ENCODE data around the gene CMSS1. TPM values are rescaled to one million over a fixed set of nuclear protein-coding genes. Genes with fewer than 3 reads are reported as not detected.
A peak's percentile ranks its signal among the peaks of the same experiment; 100 is the strongest.
"Not testable (repeated sequence)": the region's sequence is repeated elsewhere in the genome, so short reads cannot be mapped to it uniquely, and the experiment has no call there.

CMSS1 gene
- total and polyA plus RNA-seq, 7 experiments from 2014 or later: 14.9 to 47.7 (median 18.4) TPM

GRCh38 chr3:100047455-100048141 lies 229.9 kb downstream of the CMSS1 start:
- H3K4me1 Mint-ChIP-seq: peaks cover 0 to 11% (median 0%) of the 10 kb centered on the region in 7 donors
- CTCF ChIA-PET: no interaction called here
- H3K27ac Mint-ChIP-seq: no peak overlapping the region
- H3K9me3 Mint-ChIP-seq: peaks cover 0 to 1% (median 0%) of the 10 kb centered on the region in 11 donors
- ATAC-seq (peak; percentile 71), DNase-seq (no peak)
- no peak overlapping the region for H3K27ac ChIP-seq (ENCODE audit: low read depth, low read length)
- H3K4me3 ChIP-seq (ENCODE audit: low read length): no peak overlapping the region
- no peaks in the 10 kb centered on the region for H3K9me3 ChIP-seq (ENCODE audit: control insufficient read depth in 2 of 3, low read length in 3 of 3)
- intact Hi-C loops (cut with micrococcal nuclease): no loop called here
- H3K36me3 ChIP-seq (ENCODE audit: control insufficient read depth in 2 of 3, insufficient read depth in 3 of 3, low read length in 3 of 3): no peaks in the 10 kb centered on the region
- H3K4me3 Mint-ChIP-seq: no peak overlapping the region
- H3K27me3 Mint-ChIP-seq: no peaks in the 10 kb centered on the region
- POLR2A ChIA-PET: no interaction called here
- H3K36me3 Mint-ChIP-seq: peaks cover 0 to 4% (median 3%) of the 10 kb centered on the region in 5 donors
- no peaks in the 10 kb centered on the region for H3K4me1 ChIP-seq (ENCODE audit: control insufficient read depth in 2 of 2, insufficient read depth in 2 of 2, low read length in 2 of 2)
- H3K27me3 ChIP-seq (ENCODE audit: control insufficient read depth in 2 of 2, insufficient read depth in 2 of 2, low read length in 2 of 2): no peaks in the 10 kb centered on the region

GRCh38 chr3:100048248-100048647 lies 230.6 kb downstream of the CMSS1 start:
- Mint-ChIP-seq H3K27me3 (no peaks in the 10 kb centered on the region), H3K4me3 (no peak overlapping the region), H3K36me3 (peaks cover 0 to 4% (median 3%) of the 10 kb centered on the region in 5 donors), H3K9me3 (peaks cover 0 to 1% (median 0%) of the 10 kb centered on the region in 11 donors), H3K27ac (no peak overlapping the region), H3K4me1 (peaks cover 0 to 11% (median 0%) of the 10 kb centered on the region in 7 donors)
- H3K4me1 ChIP-seq (ENCODE audit: control insufficient read depth in 2 of 2, insufficient read depth in 2 of 2, low read length in 2 of 2): no peaks in the 10 kb centered on the region
- ChIA-PET CTCF (no interaction called here), POLR2A (no interaction called here)
- no peaks in the 10 kb centered on the region for H3K27me3 ChIP-seq (ENCODE audit: control insufficient read depth in 2 of 2, insufficient read depth in 2 of 2, low read length in 2 of 2)
- H3K4me3 ChIP-seq (ENCODE audit: low read length): no peak overlapping the region
- intact Hi-C loops (cut with micrococcal nuclease): no loop called here
- no peaks in the 10 kb centered on the region for H3K36me3 ChIP-seq (ENCODE audit: control insufficient read depth in 2 of 3, insufficient read depth in 3 of 3, low read length in 3 of 3)
- ATAC-seq (no peak), DNase-seq (no peak)
- no peaks in the 10 kb centered on the region for H3K9me3 ChIP-seq (ENCODE audit: control insufficient read depth in 2 of 3, low read length in 3 of 3)
- H3K27ac ChIP-seq (ENCODE audit: low read depth, low read length): no peak overlapping the region

DNA sequence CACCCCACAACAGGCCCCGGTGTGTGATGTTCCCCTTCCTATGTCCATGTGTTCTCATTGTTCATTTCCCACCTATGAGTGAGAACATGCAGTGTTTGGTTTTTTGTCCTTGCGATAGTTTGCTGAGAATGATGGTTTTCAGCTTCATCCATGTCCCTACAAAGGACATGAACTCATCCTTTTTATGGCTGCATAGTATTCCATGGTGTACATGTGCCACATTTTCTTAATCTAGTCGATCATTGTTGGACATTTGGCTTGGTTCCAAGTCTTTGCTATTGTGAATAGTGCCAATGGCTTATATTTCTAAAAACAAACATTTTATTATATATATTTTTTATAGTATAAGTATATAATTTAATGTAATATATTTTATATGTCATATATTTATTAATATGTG lies 233.9 kb downstream of the CMSS1 start:
- H3K9me3 ChIP-seq (ENCODE audit: control insufficient read depth in 2 of 3, low read length in 3 of 3); H3K4me1 ChIP-seq (ENCODE audit: control insufficient read depth in 2 of 2, insufficient read depth in 2 of 2, low read length in 2 of 2); DNase-seq; H3K4me3 ChIP-seq (ENCODE audit: low read length); ATAC-seq; H3K27me3 Mint-ChIP-seq; H3K36me3 ChIP-seq (ENCODE audit: control insufficient read depth in 2 of 3, insufficient read depth in 3 of 3, low read length in 3 of 3); H3K4me3 Mint-ChIP-seq; H3K27me3 ChIP-seq (ENCODE audit: control insufficient read depth in 2 of 2, insufficient read depth in 2 of 2, low read length in 2 of 2); CTCF ChIA-PET; POLR2A ChIA-PET; H3K27ac ChIP-seq (ENCODE audit: low read depth, low read length); intact Hi-C loops (cut with micrococcal nuclease); H3K27ac Mint-ChIP-seq; H3K9me3 Mint-ChIP-seq: not testable (repeated sequence)
- peaks cover 0 to 14% (median 4%) of the 10 kb centered on the region in 5 donors for H3K36me3 Mint-ChIP-seq
- H3K4me1 Mint-ChIP-seq: peaks cover 0 to 10% (median 0%) of the 10 kb centered on the region in 7 donors

GRCh38 chr3:100053951-100054620 lies 236.4 kb downstream of the CMSS1 start:
- no peak for ATAC-seq
- Mint-ChIP-seq H3K27me3 (no peaks in the 10 kb centered on the region), H3K4me1 (no peaks in the 10 kb centered on the region), H3K4me3 (no peak overlapping the region), H3K9me3 (peaks cover 0 to 1% (median 0%) of the 10 kb centered on the region in 11 donors), H3K36me3 (peaks cover 0 to 12% (median 4%) of the 10 kb centered on the region in 5 donors), H3K27ac (no peak overlapping the region)
- no peak for DNase-seq
- Histone ChIP-seq H3K27me3 (ENCODE audit: control insufficient read depth in 2 of 2, insufficient read depth in 2 of 2, low read length in 2 of 2) (no peaks in the 10 kb centered on the region), H3K36me3 (ENCODE audit: control insufficient read depth in 2 of 3, insufficient read depth in 3 of 3, low read length in 3 of 3) (no peaks in the 10 kb centered on the region), H3K9me3 (ENCODE audit: control insufficient read depth in 2 of 3, low read length in 3 of 3) (no peaks in the 10 kb centered on the region), H3K4me3 (ENCODE audit: low read length) (no peak overlapping the region), H3K4me1 (ENCODE audit: control insufficient read depth in 2 of 2, insufficient read depth in 2 of 2, low read length in 2 of 2) (no peaks in the 10 kb centered on the region), H3K27ac (ENCODE audit: low read depth, low read length) (no peak overlapping the region)
- ChIA-PET CTCF (no interaction called here), POLR2A (no interaction called here)
- intact Hi-C loops (cut with micrococcal nuclease): no loop called here

- Mint-ChIP-seq H3K9me3 (no peaks in the 10 kb centered on the region), H3K4me1 (peaks cover 0 to 8% (median 0%) of the 10 kb centered on the region in 7 donors), H3K27me3 (no peaks in the 10 kb centered on the region), H3K27ac (peak overlapping the region in 1 of 9 donors; percentile 42), H3K36me3 (peaks cover 0 to 11% (median 0%) of the 10 kb centered on the region in 5 donors), H3K4me3 (no peak overlapping the region)
- POLR2A ChIA-PET: no interaction called here
- DNase-seq (no peak), ATAC-seq (no peak)
- H3K27me3 ChIP-seq (ENCODE audit: control insufficient read depth in 2 of 2, insufficient read depth in 2 of 2, low read length in 2 of 2): no peaks in the 10 kb centered on the region
- H3K4me3 ChIP-seq (ENCODE audit: low read length): no peak overlapping the region
- H3K36me3 ChIP-seq (ENCODE audit: control insufficient read depth in 2 of 3, insufficient read depth in 3 of 3, low read length in 3 of 3): no peaks in the 10 kb centered on the region
- H3K9me3 ChIP-seq (ENCODE audit: control insufficient read depth in 2 of 3, low read length in 3 of 3): no peaks in the 10 kb centered on the region
- H3K4me1 ChIP-seq (ENCODE audit: control insufficient read depth in 2 of 2, insufficient read depth in 2 of 2, low read length in 2 of 2): peaks cover 0 to 5% of the 10 kb centered on the region in 2 donors
- intact Hi-C loops (cut with micrococcal nuclease): no loop called here
- CTCF ChIA-PET: no interaction called here
- no peak overlapping the region for H3K27ac ChIP-seq (ENCODE audit: low read depth, low read length)
Observed at GRCh38 chr3:100057716-100058575, 240.3 kb downstream of the CMSS1 start.

DNA sequence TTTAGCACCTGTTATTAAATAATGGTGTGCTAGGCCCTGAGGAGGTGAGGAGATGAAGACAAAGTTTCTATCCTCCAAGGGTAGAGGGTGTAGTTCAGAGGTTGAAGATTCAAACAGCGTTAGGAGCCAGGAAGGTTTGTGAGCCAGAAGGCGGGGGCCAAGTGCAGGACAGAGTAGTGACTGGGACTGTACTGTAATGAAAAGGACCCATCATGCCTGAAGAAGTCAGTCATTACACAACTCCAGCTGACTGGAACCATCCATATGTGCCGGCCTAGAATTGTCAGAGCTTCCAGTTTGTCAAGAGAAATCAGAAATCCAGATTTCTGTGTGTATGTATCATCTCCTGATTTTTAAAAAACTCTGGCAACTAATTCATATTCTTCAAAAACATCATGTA lies 241.8 kb downstream of the CMSS1 start:
- intact Hi-C loops (cut with micrococcal nuclease): no loop called here
- Histone ChIP-seq H3K4me3 (ENCODE audit: low read length) (no peak overlapping the region), H3K27me3 (ENCODE audit: control insufficient read depth in 2 of 2, insufficient read depth in 2 of 2, low read length in 2 of 2) (no peaks in the 10 kb centered on the region), H3K9me3 (ENCODE audit: control insufficient read depth in 2 of 3, low read length in 3 of 3) (no peaks in the 10 kb centered on the region), H3K4me1 (ENCODE audit: control insufficient read depth in 2 of 2, insufficient read depth in 2 of 2, low read length in 2 of 2) (peaks cover 0 to 5% of the 10 kb centered on the region in 2 donors), H3K36me3 (ENCODE audit: control insufficient read depth in 2 of 3, insufficient read depth in 3 of 3, low read length in 3 of 3) (no peaks in the 10 kb centered on the region), H3K27ac (ENCODE audit: low read depth, low read length) (no peak overlapping the region)
- Mint-ChIP-seq H3K36me3 (peaks cover 0 to 10% (median 0%) of the 10 kb centered on the region in 5 donors), H3K27me3 (no peaks in the 10 kb centered on the region), H3K9me3 (no peaks in the 10 kb centered on the region), H3K4me1 (peaks cover 0 to 13% (median 0%) of the 10 kb centered on the region in 7 donors), H3K27ac (no peak overlapping the region), H3K4me3 (no peak overlapping the region)
- CTCF ChIA-PET: no interaction called here
- POLR2A ChIA-PET: no interaction called here
- DNase-seq (no peak), ATAC-seq (no peak)

All from naive thymus-derived CD4-positive, alpha-beta T cell (primary cell).